Measurements from ENCODE around the gene EFHC1.

DNA sequence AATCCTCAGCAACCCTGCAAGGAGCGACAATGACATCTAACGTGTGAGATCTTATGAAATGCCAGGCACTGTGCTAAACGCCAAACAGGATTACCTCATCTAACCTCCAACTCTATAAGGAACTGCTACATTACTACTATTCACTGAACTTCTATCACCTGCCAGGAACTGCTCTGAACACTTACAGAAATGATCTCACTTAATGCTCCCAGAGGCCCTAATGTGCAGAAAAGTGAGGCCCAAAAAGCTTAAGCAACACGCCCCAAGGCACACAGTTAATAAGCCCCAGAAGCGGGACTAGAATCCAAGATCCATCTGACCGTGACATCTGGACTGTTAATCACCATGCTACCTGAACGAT is 128.2 kb downstream of the EFHC1 start:
- TF ChIP-seq HNF4G (IDR thresholded peaks at IDR 0.05): no peak
- no peak for TF ChIP-seq NR2F2 (IDR thresholded peaks at IDR 0.05)
- no peak for TF ChIP-seq RAD21 (IDR thresholded peaks at IDR 0.05)
- TF ChIP-seq, protein P1, sequence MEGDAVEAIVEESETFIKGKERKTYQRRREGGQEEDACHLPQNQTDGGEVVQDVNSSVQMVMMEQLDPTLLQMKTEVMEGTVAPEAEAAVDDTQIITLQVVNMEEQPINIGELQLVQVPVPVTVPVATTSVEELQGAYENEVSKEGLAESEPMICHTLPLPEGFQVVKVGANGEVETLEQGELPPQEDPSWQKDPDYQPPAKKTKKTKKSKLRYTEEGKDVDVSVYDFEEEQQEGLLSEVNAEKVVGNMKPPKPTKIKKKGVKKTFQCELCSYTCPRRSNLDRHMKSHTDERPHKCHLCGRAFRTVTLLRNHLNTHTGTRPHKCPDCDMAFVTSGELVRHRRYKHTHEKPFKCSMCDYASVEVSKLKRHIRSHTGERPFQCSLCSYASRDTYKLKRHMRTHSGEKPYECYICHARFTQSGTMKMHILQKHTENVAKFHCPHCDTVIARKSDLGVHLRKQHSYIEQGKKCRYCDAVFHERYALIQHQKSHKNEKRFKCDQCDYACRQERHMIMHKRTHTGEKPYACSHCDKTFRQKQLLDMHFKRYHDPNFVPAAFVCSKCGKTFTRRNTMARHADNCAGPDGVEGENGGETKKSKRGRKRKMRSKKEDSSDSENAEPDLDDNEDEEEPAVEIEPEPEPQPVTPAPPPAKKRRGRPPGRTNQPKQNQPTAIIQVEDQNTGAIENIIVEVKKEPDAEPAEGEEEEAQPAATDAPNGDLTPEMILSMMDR (IDR thresholded peaks at IDR 0.05; ENCODE audit: low read depth, low read length, missing input control): no peak
- TF ChIP-seq RXRA (IDR thresholded peaks at IDR 0.05): peak in 1 of 2 donors; percentile 6
- TF ChIP-seq GABPA (IDR thresholded peaks at IDR 0.05 in 1 of 2, conservative IDR thresholded peaks at IDR 0.05 in 1 of 2): no peak
- TF ChIP-seq, protein P2, sequence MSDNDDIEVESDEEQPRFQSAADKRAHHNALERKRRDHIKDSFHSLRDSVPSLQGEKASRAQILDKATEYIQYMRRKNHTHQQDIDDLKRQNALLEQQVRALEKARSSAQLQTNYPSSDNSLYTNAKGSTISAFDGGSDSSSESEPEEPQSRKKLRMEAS (IDR thresholded peaks at IDR 0.05): no peak
- TF ChIP-seq TAF1 (conservative IDR thresholded peaks at IDR 0.05): no peak
- TF ChIP-seq, protein P3, sequence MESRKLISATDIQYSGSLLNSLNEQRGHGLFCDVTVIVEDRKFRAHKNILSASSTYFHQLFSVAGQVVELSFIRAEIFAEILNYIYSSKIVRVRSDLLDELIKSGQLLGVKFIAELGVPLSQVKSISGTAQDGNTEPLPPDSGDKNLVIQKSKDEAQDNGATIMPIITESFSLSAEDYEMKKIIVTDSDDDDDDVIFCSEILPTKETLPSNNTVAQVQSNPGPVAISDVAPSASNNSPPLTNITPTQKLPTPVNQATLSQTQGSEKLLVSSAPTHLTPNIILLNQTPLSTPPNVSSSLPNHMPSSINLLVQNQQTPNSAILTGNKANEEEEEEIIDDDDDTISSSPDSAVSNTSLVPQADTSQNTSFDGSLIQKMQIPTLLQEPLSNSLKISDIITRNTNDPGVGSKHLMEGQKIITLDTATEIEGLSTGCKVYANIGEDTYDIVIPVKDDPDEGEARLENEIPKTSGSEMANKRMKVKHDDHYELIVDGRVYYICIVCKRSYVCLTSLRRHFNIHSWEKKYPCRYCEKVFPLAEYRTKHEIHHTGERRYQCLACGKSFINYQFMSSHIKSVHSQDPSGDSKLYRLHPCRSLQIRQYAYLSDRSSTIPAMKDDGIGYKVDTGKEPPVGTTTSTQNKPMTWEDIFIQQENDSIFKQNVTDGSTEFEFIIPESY (IDR thresholded peaks at IDR 0.05): no peak
- TF ChIP-seq, protein P4, sequence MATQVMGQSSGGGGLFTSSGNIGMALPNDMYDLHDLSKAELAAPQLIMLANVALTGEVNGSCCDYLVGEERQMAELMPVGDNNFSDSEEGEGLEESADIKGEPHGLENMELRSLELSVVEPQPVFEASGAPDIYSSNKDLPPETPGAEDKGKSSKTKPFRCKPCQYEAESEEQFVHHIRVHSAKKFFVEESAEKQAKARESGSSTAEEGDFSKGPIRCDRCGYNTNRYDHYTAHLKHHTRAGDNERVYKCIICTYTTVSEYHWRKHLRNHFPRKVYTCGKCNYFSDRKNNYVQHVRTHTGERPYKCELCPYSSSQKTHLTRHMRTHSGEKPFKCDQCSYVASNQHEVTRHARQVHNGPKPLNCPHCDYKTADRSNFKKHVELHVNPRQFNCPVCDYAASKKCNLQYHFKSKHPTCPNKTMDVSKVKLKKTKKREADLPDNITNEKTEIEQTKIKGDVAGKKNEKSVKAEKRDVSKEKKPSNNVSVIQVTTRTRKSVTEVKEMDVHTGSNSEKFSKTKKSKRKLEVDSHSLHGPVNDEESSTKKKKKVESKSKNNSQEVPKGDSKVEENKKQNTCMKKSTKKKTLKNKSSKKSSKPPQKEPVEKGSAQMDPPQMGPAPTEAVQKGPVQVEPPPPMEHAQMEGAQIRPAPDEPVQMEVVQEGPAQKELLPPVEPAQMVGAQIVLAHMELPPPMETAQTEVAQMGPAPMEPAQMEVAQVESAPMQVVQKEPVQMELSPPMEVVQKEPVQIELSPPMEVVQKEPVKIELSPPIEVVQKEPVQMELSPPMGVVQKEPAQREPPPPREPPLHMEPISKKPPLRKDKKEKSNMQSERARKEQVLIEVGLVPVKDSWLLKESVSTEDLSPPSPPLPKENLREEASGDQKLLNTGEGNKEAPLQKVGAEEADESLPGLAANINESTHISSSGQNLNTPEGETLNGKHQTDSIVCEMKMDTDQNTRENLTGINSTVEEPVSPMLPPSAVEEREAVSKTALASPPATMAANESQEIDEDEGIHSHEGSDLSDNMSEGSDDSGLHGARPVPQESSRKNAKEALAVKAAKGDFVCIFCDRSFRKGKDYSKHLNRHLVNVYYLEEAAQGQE (IDR thresholded peaks at IDR 0.05): no peak
- TF ChIP-seq, protein P5, sequence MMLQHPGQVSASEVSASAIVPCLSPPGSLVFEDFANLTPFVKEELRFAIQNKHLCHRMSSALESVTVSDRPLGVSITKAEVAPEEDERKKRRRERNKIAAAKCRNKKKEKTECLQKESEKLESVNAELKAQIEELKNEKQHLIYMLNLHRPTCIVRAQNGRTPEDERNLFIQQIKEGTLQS (IDR thresholded peaks at IDR 0.05): no peak
